ENCODE results near the gene TBL2.
"Not testable (repeated sequence)": the region's sequence is repeated elsewhere in the genome, so short reads cannot be mapped to it uniquely, and the experiment has no call there.

The TBL2 gene

DNA sequence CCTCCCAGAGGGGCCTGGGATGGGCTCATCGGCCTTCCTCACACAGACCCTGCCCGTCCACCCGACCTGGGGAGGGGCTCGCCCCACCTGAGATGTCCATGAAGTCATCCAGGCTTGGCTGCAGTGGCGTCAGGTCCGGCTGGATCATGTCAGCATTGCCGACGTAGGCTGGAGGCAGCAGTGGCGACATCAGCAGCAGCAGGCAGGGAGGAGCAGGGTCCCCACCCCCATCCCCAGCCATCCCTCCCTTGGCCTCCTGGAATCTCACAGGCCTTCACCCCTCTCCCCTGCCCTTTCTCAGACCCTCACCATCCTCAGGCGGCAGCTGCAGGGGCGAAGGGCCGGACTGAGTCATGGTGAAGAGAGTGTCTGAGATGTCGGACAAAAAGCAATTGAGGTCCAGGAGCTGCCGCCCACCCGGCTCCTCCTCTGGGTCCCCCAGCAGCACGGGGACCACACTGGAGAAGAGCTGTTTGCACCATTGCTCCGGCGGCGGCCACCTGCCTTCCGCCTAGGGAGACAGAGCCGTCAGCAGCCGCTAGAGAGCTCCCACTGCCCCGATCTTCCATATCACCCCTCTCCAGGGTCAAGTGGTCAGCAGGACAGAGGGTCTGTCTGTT is 27.3 kb upstream of the TBL2 start:
- no peak for FAIRE-seq

DNA sequence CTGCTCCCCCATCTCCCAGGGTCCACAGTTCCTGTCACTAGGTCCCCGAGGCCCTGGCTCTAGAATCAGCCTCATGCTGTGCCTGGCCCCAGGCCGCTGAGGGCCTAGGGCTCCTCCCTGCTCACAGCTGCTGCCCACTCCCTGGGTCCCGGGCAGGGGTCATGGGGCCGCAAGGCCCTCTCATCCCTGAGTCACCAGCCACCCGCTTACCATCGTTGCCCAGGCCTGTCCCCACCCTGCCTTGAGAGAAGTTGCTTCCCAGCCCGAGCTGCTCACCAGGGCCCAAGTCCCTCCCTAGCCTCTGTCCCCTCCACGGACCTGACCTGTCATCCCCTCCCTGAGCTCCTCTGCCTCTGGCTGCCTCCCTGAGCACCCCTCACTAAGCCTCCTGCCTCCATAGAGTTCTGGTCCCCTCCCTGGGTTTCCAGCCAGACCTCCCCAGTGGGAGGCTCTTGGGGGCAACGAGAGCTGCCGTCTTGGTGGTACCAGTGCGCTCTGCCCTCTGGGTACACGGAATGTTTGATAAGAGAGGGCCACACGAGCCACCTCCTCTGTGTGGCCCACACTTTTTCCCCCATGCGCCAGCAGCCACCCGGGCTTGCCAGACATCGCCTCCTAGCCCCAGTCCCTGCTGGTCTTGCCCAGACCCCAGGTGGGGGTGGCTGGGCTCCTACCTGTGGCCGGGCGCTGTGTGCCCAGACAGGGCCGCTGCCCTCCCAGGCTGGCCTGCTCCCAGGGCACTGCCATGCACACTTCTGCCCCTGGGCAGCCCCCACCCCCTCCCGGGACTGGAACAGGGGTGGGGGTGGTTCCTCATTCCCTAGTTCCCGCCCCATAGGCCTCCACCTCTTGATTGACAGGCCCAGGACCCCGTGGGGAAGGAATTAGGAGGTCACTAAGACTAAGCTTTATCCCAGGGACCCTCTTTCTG is 24.6 kb upstream of the TBL2 start:
- no peak for FAIRE-seq

DNA sequence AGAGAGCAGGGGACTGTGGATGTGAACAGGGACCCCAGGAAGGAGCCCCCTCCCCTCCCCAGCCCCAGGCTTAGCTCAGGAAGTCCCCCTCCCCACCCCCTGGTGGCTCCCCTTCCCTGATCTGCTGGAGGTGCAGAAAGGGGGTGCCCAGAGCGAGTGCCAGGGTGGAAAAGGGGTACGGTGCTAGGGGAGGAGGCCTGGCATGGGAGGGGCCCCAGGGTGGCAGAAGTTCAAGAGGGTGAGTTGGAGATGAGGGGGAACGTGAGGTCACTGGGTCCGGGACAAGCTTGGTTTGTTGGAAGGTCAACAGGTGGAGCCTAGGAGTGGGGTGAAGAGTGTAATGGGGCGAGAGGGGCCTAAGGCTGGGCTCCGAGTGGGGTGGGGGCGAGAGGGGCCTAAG is 21.5 kb upstream of the TBL2 start:
- FAIRE-seq = no peak

DNA sequence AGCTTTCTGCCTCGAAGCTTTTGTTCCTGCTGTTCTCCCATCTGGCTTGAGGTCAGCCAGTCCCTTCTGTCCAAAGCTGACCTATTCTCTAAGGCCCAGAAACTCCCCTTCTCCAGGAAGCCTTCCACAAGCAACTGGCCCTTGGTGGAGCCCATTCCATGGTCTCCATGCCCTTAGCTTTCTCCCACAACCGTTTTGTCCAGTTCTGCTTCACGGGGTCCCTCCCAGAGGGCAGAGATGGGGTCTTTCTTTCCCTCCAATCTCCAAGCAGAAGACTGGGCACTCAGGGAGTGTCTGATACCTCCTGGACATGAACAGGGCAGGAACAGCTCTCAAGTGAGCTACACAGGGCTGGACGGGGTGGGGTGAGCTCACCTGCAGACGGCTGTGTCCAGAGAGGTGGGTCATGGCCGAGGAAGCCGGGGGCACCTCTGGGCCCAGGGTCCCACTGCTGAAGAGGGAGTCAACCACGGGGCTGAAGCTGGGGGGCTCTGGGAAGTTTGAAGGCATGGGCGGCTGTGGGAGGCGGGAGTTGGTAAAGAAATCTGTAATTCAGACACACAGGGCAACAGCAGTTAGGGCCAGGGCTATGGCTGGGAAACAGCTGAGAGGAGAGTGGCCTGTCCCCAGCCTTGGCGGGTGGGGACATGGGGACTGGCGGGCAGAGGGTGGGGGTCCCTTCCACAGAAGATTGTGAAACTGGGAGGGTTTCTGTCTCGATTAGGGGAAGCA is 20.9 kb upstream of the TBL2 start:
- FAIRE-seq = no peak

DNA sequence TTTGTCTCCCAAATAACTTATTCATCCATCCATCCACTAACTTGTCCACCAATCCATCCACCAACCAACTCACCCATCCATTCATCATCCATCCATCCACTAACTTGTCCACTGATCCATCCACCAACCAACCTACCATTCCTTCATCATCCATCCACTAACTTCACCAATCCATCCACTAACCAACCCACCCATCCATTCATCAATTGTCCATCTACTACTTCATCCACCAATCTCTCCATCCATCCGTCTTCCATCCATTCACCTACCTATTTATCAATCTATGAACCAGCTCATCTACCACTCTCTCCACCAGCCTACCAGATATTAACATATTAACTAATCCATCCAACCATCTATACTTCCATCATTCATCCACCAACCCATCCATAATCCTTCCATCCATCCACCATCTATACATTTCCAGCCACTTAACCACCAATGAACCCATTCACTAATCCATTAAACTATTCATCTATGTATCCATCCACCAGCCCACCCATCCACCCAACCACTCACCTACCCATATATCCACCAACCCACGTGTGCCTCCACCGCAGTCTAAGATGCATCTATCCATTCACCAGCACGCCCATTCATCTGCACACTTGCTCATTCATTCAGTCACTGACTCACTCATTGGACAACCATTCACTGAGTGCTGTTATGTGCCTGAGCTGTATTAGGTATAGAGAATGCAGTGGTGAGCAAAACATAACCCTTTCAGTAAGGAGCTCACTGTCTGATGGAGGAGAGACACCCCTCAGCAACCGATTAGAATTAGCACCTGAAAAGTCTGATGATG is 19.8 kb upstream of the TBL2 start:
- no peak for FAIRE-seq

DNA sequence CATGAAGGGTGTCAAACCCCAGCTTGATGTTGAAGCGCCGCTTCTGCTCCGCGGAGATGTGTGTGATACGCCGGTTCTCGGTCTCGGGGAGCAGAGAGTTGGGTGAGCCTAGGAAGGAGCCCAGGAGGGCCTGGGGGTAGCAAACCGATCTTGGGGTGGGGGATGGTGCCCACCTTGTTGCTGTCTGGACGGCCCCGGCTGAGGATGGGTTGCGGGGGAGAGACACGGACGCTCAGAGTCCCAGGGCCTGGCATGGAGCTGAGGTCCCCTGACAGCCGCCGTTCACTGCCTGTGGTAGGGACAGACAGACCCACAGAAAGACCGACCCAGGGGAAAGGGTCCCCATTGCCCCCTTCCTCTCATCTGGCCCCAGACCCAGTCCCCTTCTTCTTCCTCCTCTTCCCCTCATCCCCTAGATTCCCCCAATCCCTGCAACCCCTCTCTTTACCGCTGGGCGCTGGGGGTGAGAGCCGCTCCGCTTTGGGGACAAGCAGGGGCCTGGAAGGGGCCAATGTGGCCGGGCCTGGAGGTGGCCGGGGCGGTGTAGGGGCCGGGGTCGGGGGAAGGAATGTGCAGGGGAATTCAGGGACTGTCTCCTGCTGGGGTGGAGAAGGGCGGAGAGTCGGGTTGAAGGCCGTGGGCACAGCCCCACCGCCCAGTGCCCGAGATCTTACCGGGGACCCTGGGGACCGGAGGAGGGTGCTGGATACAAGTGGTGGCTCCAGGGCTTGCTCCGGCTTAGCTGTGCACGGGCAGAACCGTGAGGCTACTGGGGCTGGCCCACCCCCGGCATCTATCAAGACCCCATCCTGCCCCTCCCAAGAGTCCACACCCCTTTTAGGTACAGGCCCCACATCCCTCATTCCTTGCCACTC is 18.0 kb upstream of the TBL2 start:
- no peak for FAIRE-seq

DNA sequence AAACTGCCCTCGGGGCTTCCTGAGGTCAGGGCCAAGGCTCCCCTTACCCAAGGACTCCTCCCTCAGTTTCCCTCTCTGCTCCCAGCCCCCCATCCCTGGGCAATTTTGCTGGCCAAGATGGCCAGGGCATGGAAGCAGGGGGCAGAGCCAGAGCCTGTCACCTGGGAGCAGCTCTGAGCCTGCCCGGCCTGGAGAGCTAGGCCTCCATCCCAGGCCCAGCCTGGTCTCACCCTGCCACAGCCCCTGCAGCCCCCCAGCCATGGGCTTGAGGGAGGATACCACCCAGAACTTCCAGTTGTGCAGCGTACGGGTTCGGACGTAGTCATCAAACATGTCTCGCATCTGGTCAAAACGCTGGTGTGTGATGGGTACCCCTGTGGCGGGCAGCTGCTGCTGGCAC is 17.0 kb upstream of the TBL2 start:
- no peak for FAIRE-seq

DNA sequence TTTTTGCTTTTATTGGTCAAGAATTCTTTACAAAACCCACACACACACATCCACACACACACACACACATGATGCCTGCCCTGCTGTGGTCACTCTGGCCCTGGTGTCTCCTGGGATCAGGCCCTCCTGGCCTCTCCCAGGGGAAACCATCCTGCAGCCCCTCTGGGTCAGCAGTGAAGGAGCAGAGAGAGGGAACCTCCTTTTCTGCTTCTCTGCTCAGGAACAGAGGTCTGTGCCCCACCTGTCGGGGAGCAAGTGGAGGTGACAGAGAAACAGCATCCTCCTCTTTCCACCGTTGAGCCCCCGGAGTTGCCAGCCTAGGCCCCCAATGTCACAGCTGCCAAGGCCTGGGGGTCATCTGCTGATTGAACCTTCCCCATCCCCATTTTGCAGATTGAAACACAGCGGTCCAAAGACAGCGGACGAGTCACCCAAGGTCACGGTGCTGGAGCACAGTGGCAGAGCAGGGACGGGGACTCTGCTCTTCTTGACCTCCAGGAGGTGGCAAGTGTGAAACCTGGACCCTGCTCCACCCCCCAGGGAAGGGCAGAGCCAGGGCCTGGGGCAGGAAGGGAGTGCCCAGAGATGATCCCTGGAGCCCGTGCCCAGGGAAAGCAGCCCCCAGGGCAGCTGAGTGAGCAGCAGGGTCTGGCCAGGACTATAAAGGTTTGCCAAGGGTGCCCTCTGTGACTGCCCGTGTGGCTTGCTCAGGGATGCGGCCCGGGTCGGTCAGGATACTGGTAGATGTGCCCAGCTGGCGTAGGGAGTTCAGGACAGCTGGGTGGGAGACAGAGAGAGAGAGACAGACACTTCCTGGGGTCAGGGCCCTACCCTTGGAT is 15.0 kb upstream of the TBL2 start:
- no peak for FAIRE-seq

DNA sequence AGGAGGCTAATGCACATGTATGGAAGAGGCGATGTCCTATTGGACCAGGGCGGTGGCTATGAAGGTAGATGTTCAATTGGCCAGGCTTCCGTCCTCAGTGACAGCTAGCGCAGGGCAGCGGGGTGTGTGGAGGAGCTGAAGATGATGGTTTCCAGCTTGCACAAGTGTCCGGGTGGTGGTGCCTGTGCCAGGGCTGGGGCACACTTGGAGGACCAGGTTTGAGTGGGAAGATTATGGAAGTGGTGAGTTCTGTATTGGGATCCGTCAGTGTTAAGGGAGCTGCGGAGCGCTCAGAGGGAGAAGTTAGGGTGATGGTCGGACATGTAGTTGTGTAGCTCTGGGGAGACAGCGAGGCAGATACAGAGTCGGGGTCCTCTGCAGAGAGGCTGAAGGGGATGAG is 8.5 kb upstream of the TBL2 start:
- no peak for FAIRE-seq

DNA sequence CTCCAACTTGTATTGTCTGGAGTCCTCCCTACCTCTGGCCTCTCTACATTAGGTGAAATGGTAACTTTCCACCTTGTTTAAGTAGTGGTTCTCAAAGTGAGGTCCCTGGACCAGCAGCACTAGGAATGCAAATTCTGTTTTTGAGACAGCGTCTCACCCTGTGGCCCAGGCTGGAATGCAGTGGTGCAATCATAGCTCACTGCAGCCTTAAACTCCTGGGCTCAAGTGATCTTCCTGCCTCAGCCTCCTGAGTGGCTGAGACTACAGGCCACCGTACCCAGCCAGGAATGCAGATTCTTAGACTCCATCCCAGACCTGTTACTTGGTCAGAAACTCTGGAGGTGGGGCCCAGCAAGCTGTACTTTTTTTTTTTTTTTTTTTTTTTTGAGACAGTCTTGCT is 6.8 kb upstream of the TBL2 start:
- no peak for FAIRE-seq

DNA sequence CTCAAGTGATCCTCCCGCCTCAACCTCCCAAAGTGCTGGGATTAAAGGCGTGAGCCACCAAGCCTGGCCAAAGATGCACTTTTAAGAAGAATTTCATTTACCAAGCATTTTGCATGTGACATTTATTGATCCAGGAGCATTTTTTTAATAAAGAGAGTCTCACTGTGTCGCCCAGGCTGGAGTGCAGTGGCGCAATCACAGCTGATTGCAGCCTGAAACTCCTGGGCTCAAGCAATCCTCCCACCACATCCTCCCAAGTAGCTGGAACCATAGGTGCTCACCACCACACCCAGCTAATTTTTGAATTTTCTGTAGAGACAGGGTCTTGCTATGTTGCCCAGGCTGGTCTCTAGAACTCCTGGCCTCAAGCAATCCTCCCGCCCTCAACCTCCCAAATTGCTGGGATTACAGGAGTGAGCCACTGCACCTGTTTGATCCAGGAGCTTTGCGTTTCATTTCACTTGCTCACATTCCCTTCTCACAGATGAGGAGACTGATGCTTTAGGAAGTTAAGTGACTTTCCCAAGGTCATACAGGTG is 4.4 kb upstream of the TBL2 start:
- FAIRE-seq = no peak

DNA sequence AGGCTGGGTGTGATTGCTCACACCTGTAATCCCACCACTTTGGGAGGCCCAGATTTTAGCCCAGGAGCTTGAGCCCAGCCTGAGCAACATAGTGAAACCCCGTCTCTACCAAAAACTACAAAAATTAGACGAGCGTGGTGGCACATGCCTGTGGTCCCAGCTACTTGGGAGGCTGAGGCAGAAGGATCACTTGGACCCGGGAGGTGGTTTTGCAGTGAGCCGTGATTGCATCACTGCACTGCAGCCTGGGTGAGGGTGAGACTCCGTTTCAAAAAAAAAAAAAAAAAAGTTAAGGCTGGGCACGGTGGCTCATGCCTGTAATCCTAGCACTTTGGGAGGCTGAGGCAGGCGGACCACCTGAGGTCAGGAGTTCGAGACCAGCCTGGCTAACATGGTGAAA is 2.6 kb upstream of the TBL2 start:
- FAIRE-seq = not testable (repeated sequence)

DNA sequence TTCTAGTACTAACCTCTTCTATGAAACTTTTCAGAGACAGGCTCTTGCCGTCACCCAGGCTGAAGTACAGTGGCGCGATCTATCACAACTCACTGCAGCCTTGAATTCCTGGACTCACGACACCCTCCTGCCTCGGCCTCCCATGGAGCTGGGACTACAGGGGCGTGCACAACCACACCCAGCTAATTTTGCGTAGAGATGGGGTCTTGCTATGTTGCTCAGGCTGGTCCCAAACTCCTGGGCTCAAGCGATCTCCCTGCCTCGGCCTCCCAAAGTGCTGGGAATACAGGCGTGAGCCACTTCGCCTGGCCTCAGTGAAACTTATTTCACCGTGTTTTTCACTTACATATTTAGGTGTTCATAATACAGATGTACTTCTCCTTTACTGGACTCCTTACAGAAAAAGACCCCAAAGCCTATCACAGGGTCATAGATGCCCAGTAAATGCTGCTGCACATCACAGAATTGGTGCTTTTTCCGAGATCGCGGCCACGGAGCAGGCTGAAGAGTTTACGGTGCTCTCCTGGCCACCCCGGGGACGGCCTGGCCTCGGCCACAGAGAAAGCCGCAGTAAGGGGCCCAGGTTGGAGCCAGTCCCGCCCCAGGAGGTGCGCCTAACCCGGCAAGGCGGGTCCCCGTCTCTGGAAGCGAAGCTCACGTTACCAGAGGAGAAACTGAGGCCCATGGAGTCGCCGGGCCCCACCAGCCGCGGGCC is 595 bp downstream of the TBL2 start:
- FAIRE-seq = no peak

DNA sequence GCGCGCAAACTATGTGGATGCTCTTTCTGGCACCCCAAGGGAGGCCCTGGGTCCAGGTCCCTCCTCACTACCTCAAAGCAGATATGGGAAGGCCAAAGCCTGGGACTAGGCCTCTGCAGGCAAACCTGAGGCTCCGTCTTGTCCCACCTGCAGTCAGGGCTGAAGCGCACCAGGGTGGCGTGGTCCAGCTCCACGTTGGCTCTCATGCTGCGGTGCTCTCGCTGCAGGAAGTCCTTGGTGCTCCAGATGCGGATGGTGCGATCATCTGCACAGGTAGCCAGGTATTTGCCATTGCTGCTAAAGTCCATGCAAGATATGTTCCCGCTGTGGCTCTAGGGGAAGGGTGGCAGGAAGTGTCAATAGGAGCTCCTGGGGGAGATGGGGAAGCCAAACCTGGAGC is 4.6 kb downstream of the TBL2 start:
- no peak for FAIRE-seq

DNA sequence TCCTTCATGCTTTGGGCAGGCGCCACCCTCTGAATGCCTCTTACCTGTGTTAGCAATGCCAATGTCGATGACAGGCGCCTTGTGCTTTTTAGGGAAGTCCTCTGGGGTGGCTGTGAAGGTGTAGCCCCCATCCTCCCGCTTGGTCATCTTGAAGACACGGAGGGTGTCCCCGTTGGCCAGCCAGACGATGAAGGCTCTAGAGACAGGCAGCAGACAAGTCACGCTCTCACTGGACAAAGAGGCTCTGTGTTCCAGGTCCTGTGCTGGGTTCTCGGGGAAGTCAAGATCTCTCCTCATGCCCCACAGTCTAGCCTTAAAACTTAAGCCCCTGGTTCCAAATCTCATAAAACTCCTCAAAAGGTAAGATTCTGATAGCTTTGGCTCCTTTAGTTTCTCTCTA is 5.1 kb downstream of the TBL2 start:
- no peak for FAIRE-seq

DNA sequence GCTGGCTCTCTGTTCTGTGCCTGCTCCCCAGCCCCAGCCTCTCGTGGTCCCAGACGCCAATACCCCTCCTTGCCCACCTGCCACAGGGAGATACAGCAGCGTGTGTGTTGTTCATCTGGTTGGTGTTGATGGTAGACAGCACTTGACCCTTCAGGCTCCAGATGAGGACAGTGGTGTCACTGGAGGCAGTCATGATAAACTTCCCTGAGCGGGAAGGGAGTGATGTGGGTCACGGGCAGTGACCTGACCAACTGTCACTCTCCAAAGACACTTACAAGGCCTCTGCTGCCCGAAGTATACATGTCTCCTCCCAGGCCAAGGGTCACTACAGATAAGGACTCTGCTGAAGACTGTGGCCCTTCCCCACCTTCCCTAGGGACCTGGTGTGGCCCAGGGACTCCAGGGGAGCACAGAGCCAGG is 5.6 kb downstream of the TBL2 start:
- no peak for FAIRE-seq

DNA sequence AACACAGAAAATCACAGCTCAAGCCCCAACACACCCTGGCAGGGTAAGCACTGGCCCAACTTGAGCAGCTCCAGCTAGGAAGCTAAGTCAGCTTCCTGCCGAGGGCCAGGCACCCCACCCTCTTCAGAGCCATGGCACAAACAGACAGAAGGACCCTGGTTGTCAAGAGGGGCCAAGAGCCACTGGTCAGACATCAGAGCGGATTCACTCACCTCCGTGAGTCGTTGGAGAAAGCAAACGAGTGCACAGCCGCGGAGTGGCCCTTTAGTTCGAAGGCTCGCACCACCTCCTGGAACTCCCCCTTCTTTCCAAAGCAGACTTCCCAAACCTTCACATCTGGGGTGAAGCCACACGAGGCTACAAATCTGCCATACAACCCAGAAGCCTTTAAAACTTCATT is 7.4 kb downstream of the TBL2 start:
- no peak for FAIRE-seq

DNA sequence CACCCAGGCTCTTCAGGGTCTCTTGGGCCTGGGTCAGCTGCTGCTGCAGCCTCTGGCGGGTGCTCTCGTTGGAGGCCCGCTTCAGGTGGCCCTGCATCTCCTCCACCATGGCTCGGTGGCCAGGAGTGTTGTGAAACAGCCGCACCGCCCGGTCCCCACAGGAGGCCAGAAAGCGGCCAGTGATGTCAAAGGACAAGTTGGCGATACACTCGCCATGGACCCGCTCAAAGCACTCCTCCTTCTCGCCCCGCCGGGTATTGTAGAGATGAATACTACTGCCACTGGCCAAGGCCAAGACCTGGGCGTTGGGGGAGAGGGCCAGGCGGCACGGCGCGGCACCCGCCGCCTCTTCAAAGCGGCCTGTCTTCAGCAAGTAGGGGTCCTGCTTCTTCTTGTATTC is 7.9 kb downstream of the TBL2 start:
- no peak for FAIRE-seq

DNA sequence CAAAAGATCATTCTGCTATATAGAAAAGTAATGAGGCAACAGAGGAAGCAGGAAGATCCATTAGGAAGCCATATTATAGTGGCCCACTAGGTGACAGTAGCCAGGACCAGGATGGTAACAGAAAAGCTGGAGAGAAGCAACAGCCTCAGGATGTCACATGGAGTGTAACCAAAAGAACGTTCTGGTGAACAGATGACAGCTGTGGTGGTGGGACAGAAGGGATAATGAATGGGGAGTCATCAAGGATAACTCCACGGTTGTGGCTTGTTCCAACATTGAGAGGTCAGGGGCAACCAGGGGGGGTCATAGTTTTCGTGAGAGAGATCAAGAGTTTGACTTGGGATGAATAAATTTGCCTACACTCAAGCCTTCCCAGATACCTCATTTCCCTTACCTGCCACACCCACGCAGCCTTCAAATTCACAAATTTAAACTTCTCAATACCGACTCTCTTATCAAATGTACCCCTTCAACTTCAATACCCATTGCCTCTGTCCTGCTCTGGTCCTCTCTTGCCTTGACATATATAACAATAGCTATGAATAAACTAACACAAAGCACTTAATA is 9.3 kb downstream of the TBL2 start:
- FAIRE-seq = no peak

All from islet of Langerhans (tissue), 1 donor.